HG03108 (cell line): Measurements from ENCODE around the gene C2orf68.
"Not testable (repeated sequence)": the region's sequence is repeated elsewhere in the genome, so short reads cannot be mapped to it uniquely, and the experiment has no call there.

Experiments used
- ATAC-seq: cut with Tn5 transposase; IDR thresholded peaks from one replicate; pipeline ENCODE4 v1.9.1; 2021; ENCODE audit warnings: moderate library complexity; ENCODE audit not compliant: unreplicated experiment

Gene C2orf68

DNA sequence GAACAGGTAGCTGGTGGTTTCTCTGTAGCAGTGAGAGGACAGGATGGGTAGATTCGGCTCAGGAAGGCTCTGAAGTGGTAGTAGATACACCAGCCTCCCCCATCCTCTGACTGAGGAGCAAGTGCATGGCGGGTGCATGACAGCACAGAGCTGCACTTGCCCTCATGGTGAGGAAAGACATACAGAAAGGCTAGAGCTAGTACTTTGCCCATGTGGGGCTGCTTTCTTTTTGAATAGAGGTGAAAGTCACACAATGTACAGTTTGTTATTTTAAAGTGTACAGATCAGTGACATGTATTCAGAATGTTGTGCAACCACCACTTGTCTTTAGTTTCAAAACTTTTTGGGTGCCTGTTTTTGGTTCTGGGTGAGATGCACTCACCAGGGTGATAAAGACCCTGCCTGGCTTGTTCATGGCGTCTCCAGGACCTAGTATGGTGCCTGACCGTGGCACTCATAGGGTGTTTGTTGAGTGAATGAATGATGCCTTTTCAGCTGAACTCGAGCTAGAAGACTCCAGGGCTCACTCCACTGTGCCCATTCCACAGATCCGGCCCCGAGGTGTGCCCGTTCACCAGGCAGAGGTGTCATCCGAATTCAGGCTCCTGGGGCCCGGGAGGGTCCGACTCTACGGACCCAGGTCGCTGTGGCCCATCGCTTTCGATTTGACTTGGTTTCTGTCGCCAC, 28.1 kb downstream of the C2orf68 start:
- no peak for ATAC-seq

DNA sequence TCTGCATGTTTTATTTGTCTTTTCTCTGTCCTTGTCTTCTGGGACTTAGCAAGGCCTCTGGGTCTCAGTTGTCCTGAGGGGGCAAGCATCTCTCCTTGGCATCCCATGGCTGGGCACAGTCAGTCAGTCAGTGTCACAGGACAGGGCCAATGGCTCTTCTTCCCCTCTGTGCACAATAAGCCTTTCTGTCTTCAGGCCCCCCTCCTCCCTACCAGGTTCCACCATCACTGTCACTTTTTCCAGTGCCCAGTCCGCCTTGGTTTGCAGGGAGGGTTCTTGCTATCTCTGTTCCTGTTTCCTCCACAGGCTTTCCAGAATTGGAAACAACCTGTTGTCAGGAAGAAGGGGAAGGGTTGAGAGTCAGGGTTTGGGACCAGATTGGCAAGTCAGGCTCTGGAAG, 29.4 kb downstream of the C2orf68 start:
- no peak for ATAC-seq

DNA sequence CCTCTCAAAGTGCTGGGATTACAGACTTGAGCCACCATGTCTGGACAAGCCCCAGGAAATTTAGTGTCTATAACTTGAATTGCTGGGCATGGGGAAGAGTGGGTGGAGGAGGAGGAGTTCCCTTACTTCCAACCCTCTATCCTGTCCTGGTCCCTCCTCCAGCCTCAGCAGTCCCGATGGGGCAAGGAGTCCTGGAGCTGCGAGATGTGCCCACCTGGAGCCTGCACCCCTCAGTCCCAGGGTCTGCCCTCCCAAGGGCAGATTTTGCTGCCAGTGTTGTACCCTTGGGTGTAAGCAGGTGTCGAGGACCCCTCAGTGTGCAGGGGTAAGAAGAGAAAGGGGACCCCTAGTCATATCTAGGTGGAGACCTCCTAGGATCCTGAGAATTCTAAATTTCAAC, 31.7 kb downstream of the C2orf68 start:
- ATAC-seq = no peak

DNA sequence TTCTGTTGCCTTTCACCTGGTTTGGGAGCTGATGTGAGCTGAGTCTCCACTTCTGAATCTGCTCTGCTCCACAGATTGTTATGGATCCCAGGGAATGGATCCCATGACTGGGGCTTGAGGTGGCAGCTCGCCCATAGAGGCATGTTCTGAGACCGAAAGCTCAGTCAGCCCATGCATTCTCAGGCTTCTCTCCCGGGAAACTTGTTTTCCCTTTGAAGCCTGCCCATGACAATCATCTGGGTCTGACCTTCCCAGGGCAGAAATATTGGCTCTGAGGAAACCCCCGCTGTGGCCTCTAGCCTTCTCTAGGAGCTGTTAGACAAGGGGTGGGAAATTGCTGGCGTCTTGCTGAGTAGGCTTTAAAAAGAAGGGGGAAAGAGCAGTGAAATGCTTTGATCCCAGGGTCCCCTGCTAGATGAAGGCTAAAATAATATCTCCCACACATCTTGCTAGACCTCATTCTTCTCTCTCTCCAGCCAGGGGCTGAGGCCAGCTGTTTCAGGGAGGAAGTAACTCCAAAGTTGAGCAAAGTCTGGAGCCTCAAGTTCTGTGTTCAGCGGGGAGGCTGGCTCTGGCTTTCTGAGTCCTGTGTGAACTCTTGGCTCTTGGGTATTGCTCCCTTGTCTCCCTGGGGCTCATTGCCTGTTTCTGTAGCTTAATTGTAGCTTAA, 32.5 kb downstream of the C2orf68 start:
- ATAC-seq = no peak

DNA sequence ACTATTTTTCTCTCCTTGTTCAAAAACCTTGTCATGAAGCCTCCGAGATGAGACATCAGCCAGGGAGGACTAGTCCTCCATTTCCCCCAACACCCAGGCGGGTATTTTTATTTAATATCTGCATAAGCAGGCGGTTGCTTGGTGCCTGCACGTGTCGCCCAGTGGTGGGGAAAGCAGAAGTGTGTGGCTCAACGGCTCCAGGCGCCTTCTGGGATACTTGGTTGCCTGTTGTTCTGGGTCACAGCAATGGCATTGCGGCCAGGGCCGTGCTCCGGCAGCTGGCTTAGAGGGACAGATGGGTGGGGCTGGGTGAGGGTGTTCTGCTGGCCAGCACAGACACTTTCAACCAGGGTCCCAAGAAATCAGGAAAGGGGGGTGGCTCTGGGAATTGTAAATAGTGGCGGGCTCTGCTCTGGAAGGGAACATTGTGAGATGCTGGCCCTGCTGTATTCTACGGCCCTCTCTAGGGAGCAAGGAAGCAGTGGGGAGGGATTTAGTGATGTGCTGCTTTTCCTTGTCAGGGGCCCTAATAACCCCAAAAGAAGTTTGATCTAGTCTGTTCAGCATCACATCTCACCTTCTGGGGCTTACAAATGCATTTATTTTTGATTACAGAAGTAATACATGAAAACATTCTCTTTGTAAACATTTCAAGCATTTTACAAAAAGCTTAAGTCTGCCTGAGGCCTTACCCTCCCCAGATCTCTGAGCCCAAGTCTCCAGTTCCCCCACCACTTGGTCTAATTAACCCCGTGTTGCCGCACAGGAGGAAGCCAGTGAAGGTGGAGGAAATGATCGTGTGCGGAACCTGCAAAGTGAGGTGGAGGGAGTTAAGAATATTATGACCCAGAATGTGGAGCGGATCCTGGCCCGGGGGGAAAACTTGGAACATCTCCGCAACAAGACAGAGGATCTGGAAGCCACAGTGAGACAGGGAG, 33.4 kb downstream of the C2orf68 start:
- no peak for ATAC-seq

DNA sequence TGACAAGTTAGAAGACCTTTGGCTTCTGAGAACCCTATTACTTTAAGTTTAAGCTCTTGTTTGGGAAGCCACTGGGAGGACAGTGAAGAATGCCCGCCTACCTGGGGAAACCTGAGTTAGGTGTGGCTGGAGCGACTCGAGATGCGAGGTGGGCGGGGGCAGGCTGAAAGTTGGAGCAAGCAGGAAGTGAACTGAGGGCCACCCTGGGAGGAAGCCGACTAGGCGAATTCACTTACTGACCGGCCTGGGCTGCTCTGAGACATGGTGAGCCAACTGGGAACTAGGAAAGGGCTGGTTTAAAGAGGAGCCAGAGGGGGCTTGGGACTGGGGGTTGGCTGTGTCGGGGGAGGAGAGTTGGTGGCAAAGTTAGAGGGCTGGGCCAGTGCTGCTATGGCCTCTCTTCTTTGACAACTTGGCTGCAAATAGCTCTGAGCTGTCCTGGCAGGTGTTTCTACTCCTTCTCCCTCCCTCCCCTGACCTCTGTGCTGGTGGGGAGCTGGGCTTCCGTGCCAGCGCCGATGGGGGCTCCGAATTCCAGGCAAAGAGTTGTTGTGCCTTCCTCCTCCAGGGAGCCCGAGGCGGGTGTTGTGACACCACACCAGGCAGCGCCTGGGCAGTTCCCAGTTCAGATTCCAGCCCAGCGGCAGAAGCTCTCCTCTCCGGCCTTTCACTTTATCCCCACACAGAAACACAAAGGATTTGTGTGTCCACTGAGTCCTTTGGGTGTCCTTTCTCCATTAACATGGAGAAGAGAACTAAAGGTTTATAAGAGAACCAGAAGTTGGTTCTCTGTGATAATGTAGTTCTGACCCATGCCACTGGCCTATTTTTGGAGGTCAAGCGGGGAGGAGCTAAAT, 34.3 kb downstream of the C2orf68 start, which contains the start of gene VAMP8:
Gene VAMP8 (plus strand): TSS at position 201 of the 857 bp plus-strand sequence. CDS start 61 bp downstream, at position 262.
- ATAC-seq = peak; percentile 56

DNA sequence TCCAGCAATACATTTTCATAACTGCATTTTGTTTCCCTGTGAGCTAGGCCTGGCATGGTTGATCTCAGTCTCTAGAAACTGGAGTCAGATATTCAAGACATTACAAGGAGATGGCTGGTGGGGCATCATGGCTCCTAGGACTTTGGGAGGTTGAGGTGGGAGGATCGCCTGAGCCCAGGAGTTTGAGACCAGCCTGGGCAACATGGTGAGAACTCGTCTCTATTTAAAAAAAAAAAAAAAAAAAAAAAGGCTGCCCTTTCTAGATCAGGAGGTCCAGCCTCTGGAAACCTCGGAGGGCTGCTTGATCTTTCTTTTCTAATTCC, 34.8 kb downstream of the C2orf68 start:
- ATAC-seq = no peak

DNA sequence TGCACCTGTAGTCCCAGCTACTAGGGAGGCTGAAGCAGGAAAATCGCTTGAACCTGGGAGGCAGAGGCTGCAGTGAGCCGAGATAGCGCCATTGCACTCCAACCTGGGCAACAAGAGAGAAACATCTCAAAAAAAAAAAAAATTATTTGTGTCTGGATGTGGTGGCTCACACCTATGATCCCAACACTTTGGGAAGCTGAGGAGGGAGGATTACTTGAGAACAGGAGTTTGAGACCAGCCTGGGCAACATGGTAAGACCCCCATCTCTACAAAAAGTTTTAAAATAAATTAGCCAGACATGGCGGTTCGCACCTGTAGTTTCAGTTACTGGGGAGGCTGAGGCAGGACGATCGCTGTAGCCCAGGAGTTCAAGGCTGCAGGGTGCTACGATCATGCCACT, 36.1 kb downstream of the C2orf68 start:
- no peak for ATAC-seq

DNA sequence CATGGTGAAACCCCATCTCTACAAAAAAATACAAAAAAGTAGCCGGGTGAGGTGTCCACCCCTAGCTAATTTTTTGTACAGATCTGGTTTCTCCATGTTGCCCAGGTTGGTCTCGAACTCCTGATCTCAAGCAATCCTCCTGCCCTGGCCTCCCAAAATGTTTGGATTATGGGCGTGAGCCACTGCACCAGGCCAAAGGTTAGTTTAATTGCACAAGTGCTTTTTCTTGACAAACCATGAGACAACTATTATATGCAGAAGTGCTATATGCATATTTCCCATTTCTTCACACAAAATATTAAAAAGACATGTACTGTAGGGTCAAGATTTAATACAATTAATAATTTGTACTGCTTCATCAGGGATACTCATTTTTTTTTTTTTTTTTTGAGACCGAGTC, 45.6 kb downstream of the C2orf68 start:
- no peak for ATAC-seq

DNA sequence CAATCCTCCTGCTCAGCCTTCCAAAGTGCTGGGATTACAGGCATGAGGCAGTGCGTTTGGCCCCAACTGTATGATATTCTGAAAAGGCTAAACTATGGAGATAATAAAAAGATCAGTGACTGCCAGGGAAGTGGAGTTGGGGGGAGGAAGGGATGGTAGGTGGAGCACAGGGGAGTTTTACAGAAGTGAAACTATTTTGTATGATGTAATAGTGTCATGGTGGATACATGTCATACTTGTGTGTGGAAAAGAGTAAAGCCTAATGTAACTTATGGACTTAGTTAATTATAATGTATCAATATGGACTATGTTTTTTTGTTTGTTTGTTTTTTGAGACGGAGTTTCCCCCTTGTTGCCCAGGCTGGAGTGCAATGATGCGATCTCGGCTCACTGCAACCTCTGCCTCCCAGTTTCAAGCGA, 47.7 kb downstream of the C2orf68 start:
- ATAC-seq = no peak

DNA sequence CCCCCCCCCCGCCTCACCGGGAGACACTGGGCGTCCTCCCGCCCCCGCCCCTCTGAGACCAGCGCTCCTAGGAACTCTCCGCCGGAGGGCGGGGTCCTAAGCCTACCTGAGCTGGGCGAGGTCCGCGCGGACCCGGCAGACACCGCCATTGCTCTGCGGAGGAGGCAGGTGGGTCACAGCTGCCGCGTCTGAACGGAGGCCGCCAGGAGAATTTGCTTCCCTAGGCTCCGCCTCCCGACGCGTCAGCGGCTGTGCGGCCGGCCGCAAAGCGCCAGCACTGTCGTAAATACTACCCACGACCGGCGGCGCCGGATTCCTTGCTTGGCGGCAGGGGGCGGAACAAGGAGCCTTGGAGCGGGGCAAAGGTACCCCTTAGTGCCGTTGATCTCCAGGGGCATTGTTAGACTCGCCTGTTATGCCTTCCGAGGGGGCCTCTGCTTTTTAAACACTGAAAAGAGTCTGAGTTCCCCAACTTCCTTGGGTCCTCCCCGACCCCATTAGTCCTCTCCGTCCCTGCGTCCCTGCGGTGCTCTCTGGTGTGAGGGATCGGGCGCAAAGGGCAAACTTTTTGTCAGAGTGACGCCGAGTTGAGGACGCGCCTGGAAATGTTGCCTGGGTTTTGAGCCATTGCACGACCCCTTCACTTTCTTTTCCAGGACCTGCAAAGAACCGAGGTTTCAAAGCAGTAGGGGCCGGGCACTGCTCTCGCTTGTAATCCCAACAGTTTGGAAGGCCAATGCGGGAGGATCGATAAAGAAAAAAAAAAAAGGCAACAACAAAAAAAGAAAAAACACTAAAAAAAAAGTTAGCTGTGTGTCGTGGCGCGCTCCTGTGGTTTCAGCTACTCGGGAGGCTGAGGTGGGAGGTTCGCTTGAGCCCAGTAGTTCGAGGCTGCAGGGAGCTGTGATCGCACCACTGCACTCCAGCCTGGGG, 50.3 kb downstream of the C2orf68 start, which contains the start of gene GGCX:
Gene GGCX (minus strand): TSS at position 214 of the 933 bp plus-strand sequence. CDS start 65 bp downstream, at position 149.
- peak; percentile 87 for ATAC-seq

DNA sequence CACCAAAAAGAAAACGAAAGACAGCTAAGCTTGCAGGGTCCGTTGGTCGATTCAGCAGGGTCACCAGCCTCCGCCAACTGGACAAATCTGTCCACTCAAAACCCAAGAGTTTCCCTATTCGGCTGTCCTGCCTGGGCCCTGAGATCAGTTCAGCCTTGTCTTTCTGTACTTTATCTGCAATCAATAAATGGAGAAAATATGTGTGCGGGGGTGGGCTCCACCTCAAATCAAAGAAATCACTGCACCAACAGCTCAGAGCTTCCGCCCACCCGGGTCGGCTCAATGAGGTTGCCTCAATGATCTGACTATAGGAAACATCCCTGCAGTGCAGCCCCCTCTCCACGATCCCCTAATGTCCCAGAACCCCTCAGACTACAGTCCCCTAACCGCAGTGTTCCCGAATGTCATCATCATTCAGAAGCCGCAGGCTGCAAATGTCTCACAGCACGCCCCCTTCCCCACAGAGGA, 51.0 kb downstream of the C2orf68 start:
- no peak for ATAC-seq

DNA sequence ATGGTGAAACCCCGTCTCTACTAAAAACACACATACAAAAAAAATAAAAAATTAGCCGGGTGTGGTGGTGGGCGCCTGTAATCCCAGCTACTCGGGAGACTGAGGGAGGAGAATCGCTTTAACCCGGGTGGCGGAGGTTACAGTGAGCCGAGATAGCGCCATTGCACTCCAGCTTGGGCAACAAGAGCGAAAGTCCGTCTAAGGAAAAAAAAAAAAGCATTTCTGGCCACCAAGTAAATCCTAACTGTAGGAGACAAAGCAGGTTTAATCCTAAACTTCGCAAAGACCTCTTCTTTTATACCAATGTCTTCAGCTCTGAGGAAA, 51.5 kb downstream of the C2orf68 start:
- not testable (repeated sequence) for ATAC-seq

DNA sequence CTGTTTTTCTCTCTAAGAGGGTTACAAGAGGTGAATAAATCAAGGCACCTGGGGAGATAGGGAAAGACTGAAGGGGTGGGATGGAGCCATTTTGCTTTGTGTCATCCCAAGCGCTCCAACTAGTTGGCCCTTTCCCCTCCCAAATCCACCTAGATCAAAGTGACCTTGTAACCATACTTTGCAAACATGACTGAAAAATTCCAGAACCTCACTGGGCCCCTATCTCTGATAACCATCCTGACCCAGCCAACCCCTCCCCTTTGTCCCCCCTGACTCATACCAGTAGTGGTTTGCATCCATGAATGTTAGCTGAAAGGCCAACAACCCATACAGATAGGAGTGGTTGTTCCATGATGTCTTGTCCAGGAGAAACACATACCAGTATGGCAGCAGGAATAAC, 53.7 kb downstream of the C2orf68 start:
- no peak for ATAC-seq

DNA sequence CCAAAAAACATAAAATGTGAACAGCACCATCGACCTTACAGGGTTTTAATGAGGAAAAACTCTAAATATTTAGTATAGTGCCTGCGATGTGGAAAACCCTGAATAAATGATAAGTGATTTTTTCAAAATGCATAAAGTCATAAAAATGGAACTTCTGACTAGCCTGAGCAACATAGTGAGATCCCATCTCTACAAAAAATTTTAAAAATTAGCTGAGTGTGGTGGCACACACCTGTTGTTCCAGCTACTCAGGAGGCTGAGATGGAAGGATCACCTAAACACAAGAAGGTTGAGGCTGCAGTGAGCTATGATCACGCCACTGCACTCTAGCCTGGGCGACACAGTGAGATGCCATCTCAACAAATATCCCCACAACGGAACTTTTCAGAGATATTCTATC, 54.7 kb downstream of the C2orf68 start:
- ATAC-seq = no peak
